Coronary artery (tissue), 2 donors: ENCODE results near the gene NEK11.

Experiments used
- DNase-seq: peaks from one replicate; pipeline ENCODE4 v3.0.0-alpha.2; 2017; ENCODE audit warnings: low spot score
- H3K27ac ChIP-seq, 2 donors: fragments of 200-600 bp; sonication (generic); one replicate each; pipeline ENCODE4 v1.5.1; 2016 to 2019
- H3K4me3 ChIP-seq: fragments of 200-600 bp; sonication (generic); 2 replicates; pipeline ENCODE4 v1.5.1; 2016; ENCODE audit warnings: mild to moderate bottlenecking, moderate library complexity
- CTCF ChIP-seq: fragments of 200-600 bp; sonication (generic); IDR thresholded peaks from one replicate; pipeline ENCODE4 v1.5.1; 2019; ENCODE audit warnings: antibody characterized with exemption

NEK11 gene

GRCh38 chr3:131125684-131126083, 99.0 kb downstream of the NEK11 start:
- no peak overlapping the region for H3K4me3 ChIP-seq
- TF ChIP-seq CTCF, result no peak
- no peak overlapping the region for H3K27ac ChIP-seq
- no peak for DNase-seq

GRCh38 chr3:131140891-131141290, 114.2 kb downstream of the NEK11 start:
- H3K27ac ChIP-seq, result no peak overlapping the region

GRCh38 chr3:131141770-131142169, 115.1 kb downstream of the NEK11 start:
- TF ChIP-seq CTCF, result no peak

More at GRCh38 chr3:131140891-131141290, 114.2 kb downstream of the NEK11 start:
- no peak for DNase-seq
- no peak overlapping the region for H3K4me3 ChIP-seq
- TF ChIP-seq CTCF, result no peak

GRCh38 chr3:131142580-131142979, 115.9 kb downstream of the NEK11 start:
- H3K27ac ChIP-seq, result no peak overlapping the region
- no peak for TF ChIP-seq CTCF
- H3K4me3 ChIP-seq, result no peak overlapping the region
- no peak for DNase-seq

More at GRCh38 chr3:131141770-131142169, 115.1 kb downstream of the NEK11 start:
- DNase-seq, result no peak
- Histone ChIP-seq H3K4me3 (no peak overlapping the region), H3K27ac (no peak overlapping the region)

- no peak for DNase-seq
- Histone ChIP-seq H3K27ac (no peak overlapping the region), H3K4me3 (no peak overlapping the region)
- no peak for TF ChIP-seq CTCF
These were observed 117.1 kb downstream of the NEK11 start for GRCh38 chr3:131143802-131144201.

- no peak for TF ChIP-seq CTCF
These were observed 120.9 kb downstream of the NEK11 start for GRCh38 chr3:131147534-131147933.

GRCh38 chr3:131158434-131158833, 131.8 kb downstream of the NEK11 start:
- DNase-seq, result no peak
- Histone ChIP-seq H3K4me3 (no peak overlapping the region), H3K27ac (no peak overlapping the region)
- no peak for TF ChIP-seq CTCF

More at GRCh38 chr3:131147534-131147933, 120.9 kb downstream of the NEK11 start:
- Histone ChIP-seq H3K4me3 (no peak overlapping the region), H3K27ac (no peak overlapping the region)
- DNase-seq, result no peak
